ENCODE data around the gene KY.

KY gene

GRCh38 chr3:134677196-134677986 is 26.6 kb upstream of the KY start:
- H3K4me3 ChIP-seq (ENCODE audit: low read depth, low read length), result no peak overlapping the region
- peak; percentile 64 for DNase-seq (ENCODE audit: low read depth)
- TF ChIP-seq CTCF (IDR thresholded peaks at IDR 0.05; ENCODE audit: low read depth, low read length), result peak; percentile 72
- TF ChIP-seq MAX (IDR thresholded peaks at IDR 0.05; ENCODE audit: low read depth, low read length), result no peak

- no peak for DNase-seq (ENCODE audit: low read depth)
- H3K4me3 ChIP-seq (ENCODE audit: low read depth, low read length), result no peak overlapping the region
- TF ChIP-seq MAX (IDR thresholded peaks at IDR 0.05; ENCODE audit: low read depth, low read length), result no peak
- no peak for TF ChIP-seq MYC (IDR thresholded peaks at IDR 0.05; ENCODE audit: low read depth, low read length)
- no peak for TF ChIP-seq POLR2A (IDR thresholded peaks at IDR 0.05; ENCODE audit: extremely low read depth, insufficient read length)
- TF ChIP-seq CTCF (IDR thresholded peaks at IDR 0.05; ENCODE audit: low read depth, low read length), result no peak
Measured at GRCh38 chr3:134675726-134676256, 25.0 kb upstream of the KY start.

- TF ChIP-seq POLR2A (IDR thresholded peaks at IDR 0.05; ENCODE audit: extremely low read depth, insufficient read length), result no peak
- TF ChIP-seq CTCF (IDR thresholded peaks at IDR 0.05; ENCODE audit: low read depth, low read length), result no peak
- no peak for TF ChIP-seq MYC (IDR thresholded peaks at IDR 0.05; ENCODE audit: low read depth, low read length)
- no peak for TF ChIP-seq MAX (IDR thresholded peaks at IDR 0.05; ENCODE audit: low read depth, low read length)
- H3K4me3 ChIP-seq (ENCODE audit: low read depth, low read length), result no peak overlapping the region
- DNase-seq (ENCODE audit: low read depth), result no peak
Measured at GRCh38 chr3:134672571-134672970, 21.7 kb upstream of the KY start.

GRCh38 chr3:134667956-134668355 is 17.1 kb upstream of the KY start:
- no peak overlapping the region for H3K4me3 ChIP-seq (ENCODE audit: low read depth, low read length)
- no peak for TF ChIP-seq MAX (IDR thresholded peaks at IDR 0.05; ENCODE audit: low read depth, low read length)
- no peak for TF ChIP-seq MYC (IDR thresholded peaks at IDR 0.05; ENCODE audit: low read depth, low read length)
- TF ChIP-seq CTCF (IDR thresholded peaks at IDR 0.05; ENCODE audit: low read depth, low read length), result no peak
- no peak for TF ChIP-seq POLR2A (IDR thresholded peaks at IDR 0.05; ENCODE audit: extremely low read depth, insufficient read length)
- DNase-seq (ENCODE audit: low read depth), result no peak

GRCh38 chr3:134667406-134667805 is 16.6 kb upstream of the KY start:
- H3K4me3 ChIP-seq (ENCODE audit: low read depth, low read length), result no peak overlapping the region
- no peak for DNase-seq (ENCODE audit: low read depth)
- TF ChIP-seq MAX (IDR thresholded peaks at IDR 0.05; ENCODE audit: low read depth, low read length) (no peak), MYC (IDR thresholded peaks at IDR 0.05; ENCODE audit: low read depth, low read length) (no peak), CTCF (IDR thresholded peaks at IDR 0.05; ENCODE audit: low read depth, low read length) (no peak), POLR2A (IDR thresholded peaks at IDR 0.05; ENCODE audit: extremely low read depth, insufficient read length) (no peak)
